Testis (tissue), 2 donors: ENCODE measurements around the gene UPF3A.
A peak's percentile ranks its signal among the peaks of the same experiment; 100 is the strongest.

ENCODE experiments used
- POLR2A ChIP-seq: fragments of 450-650 bp; IDR thresholded peaks from one replicate; pipeline ENCODE4 v1.6.1; 2017; ENCODE audit warnings: antibody characterized with exemption, mild to moderate bottlenecking, moderate library complexity
- TF ChIP-seq, protein P1 (sequence below), 3 experiments: fragments of 450-650 bp in 2 of 3; fragments of 200-600 bp in 1 of 3; sonication (generic) in 1 of 3; IDR thresholded peaks; one replicate each; pipeline ENCODE4 v1.5.1; 2016 to 2019; ENCODE audit warnings: antibody characterized with exemption in 3 of 3, mild to moderate bottlenecking in 2 of 3, moderate library complexity in 1 of 3

DNA sequence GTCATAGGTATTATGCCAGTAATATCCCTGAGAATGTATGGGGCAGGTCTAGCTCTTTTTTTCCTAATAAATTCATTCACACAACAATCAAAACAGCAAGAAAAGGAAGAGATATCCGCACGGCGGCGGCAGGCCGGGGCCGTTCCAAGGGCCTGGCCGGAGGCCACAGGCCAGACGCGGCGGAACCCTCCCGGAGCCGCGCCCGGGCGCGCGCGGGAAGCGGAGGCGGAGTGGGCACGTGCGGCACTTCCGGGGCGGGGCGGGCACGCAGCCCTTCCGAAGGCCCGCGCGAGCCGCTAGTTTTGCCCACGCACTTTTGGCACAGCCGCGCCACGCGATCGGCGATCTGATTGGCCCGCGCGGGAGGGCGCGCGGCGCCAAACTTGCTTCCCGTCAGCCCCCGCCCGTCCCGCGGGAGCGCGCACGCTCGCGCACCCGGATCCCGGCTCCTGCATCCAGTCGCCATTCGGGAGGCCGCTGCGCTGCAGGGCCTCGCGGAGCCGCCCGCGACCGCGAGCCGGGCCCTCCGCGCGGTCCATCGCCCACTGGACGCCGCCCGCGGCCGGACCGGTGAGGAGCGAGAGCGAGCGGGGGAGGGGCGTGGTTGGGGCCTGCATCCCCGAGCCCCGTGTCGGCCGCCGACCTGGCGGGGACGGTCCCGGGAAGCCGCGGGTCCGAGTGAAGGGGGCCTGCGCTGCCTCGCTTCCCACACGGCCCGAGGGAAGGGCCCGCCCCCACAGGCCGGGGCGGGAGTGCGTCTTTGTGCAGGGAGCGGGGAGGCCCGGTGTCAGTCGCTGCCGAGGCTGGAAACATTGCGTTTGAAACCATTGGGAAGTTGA, 32.9 kb downstream of the UPF3A start, which contains the start of gene CHAMP1:
- TF ChIP-seq, protein P1, sequence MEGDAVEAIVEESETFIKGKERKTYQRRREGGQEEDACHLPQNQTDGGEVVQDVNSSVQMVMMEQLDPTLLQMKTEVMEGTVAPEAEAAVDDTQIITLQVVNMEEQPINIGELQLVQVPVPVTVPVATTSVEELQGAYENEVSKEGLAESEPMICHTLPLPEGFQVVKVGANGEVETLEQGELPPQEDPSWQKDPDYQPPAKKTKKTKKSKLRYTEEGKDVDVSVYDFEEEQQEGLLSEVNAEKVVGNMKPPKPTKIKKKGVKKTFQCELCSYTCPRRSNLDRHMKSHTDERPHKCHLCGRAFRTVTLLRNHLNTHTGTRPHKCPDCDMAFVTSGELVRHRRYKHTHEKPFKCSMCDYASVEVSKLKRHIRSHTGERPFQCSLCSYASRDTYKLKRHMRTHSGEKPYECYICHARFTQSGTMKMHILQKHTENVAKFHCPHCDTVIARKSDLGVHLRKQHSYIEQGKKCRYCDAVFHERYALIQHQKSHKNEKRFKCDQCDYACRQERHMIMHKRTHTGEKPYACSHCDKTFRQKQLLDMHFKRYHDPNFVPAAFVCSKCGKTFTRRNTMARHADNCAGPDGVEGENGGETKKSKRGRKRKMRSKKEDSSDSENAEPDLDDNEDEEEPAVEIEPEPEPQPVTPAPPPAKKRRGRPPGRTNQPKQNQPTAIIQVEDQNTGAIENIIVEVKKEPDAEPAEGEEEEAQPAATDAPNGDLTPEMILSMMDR (IDR thresholded peaks at IDR 0.05): peak in 1 of 3 experiments; percentile 11
- TF ChIP-seq POLR2A: peak; percentile 59
